Suprapubic skin (tissue), 4 donors: ENCODE measurements around the gene AFG1L. TPM values are rescaled to one million over a fixed set of nuclear protein-coding genes. Genes with fewer than 3 reads are reported as not detected.
"Not testable (repeated sequence)": the region's sequence is repeated elsewhere in the genome, so short reads cannot be mapped to it uniquely, and the experiment has no call there.

Experiments
- DNase-seq, 2 donors: peaks; one replicate each; pipeline ENCODE4 v3.0.0-alpha.2; 2019; ENCODE audit warnings: low spot score in 2 of 2
- H3K27ac ChIP-seq: fragments of 200-600 bp; sonication (generic); one replicate; pipeline ENCODE4 v1.5.1; 2019
- H3K27me3 ChIP-seq: fragments of 200-600 bp; sonication (generic); one replicate; pipeline ENCODE4 v1.5.1; 2019
- H3K36me3 ChIP-seq: fragments of 200-600 bp; sonication (generic); one replicate; pipeline ENCODE4 v1.5.1; 2019
- H3K4me1 ChIP-seq: fragments of 200-600 bp; sonication (generic); one replicate; pipeline ENCODE4 v1.5.1; 2019
- H3K4me3 ChIP-seq: fragments of 200-600 bp; sonication (generic); one replicate; pipeline ENCODE4 v1.5.1; 2019; ENCODE audit warnings: mild to moderate bottlenecking
- H3K9me3 ChIP-seq: fragments of 200-600 bp; sonication (generic); one replicate; pipeline ENCODE4 v1.5.1; 2019
- CTCF ChIP-seq, 2 donors: fragments of 200-600 bp in 1 of 2; fragments of 450-650 bp in 1 of 2; sonication (generic) in 1 of 2; IDR thresholded peaks; one replicate each; pipeline ENCODE4 v1.5.1; 2016 to 2019; ENCODE audit warnings: antibody characterized with exemption in 2 of 2, mild to moderate bottlenecking in 1 of 2, moderate library complexity in 1 of 2
- EP300 ChIP-seq: sonication (generic); formaldehyde crosslinking; IDR thresholded peaks from one replicate; pipeline ENCODE4 v1.6.1; 2017; ENCODE audit warnings: antibody characterized with exemption
- POLR2A ChIP-seq, 2 donors: fragments of 450-650 bp; IDR thresholded peaks; one replicate each; pipeline ENCODE4 v1.6.1; 2017; ENCODE audit warnings: antibody characterized with exemption in 2 of 2, mild to moderate bottlenecking in 2 of 2, moderate library complexity in 2 of 2
- POLR2AphosphoS5 ChIP-seq, 3 donors: sonication (generic); formaldehyde crosslinking; IDR thresholded peaks; one replicate each; pipeline ENCODE4 v1.6.1; 2017; ENCODE audit warnings: antibody characterized with exemption in 3 of 3
- WGBS: methylation state at CpG from one replicate; pipeline ENCODE4 v1.1.5; 2018; 5-methylcytosine and 5-hydroxymethylcytosine counted together
- total RNA-seq, 4 donors: library from RNA; depleted of rRNA; stranded (reverse); fragments of >200 nt; gene quantifications; one replicate each; pipeline ENCODE4 v1.1.0, GENCODE V29; 2016

AFG1L gene
- total RNA-seq, 4 donors from 2014 or later = 1.3 to 7.4 (median 3.0) TPM

DNA sequence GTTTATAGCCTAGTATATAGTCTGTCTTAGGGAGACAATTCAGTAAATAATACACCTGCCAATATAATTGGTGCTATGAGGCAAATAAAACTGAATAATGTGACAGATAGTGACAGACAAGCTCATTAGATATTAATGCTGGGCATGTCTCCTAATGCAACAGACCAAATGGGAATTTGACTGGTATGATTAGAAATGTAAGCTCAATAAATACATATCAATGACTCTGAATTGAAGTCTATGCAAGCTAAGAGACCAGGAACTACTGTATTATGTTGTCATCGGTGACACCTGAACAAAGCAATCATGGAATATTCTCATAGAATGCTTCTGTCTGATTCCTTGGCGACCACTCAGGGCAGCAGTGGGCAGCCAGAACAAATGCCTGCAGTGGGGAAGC, 31.5 kb upstream of the AFG1L start:
- Histone ChIP-seq H3K36me3 (no peaks in the 10 kb centered on the region), H3K4me1 (peaks cover 18% of the 10 kb centered on the region), H3K9me3 (no peaks in the 10 kb centered on the region), H3K27me3 (no peaks in the 10 kb centered on the region), H3K4me3 (no peak overlapping the region), H3K27ac (no peak overlapping the region)
- WGBS = 82% methylated on average over 2 of the region's 2 CpGs
- DNase-seq = no peak
- TF ChIP-seq EP300 = no peak
- no peak for TF ChIP-seq POLR2AphosphoS5 (IDR thresholded peaks at IDR 0.05)
- no peak for TF ChIP-seq CTCF (IDR thresholded peaks at IDR 0.05)
- TF ChIP-seq POLR2A (IDR thresholded peaks at IDR 0.05) = no peak

DNA sequence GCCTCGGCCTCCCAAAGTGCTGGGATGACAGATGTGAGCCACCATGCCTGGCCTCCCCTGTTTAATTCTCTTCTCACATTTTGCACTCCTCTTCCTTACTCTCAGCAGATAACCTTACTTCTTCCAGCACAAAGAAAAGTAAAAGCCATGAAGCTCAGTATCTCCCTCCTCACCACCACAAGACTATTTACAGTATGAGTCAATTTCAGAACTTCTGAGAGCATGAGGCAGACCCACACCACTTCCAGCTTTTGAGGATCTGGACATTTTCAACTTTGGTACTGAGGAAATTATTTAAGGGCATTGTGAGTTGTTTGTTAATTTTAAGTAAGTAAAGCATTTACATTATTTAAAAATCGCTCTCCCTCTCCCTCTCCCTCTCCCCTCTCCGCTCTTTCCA, 26.0 kb upstream of the AFG1L start:
- Histone ChIP-seq H3K27me3 (no peaks in the 10 kb centered on the region), H3K27ac (no peak overlapping the region), H3K4me1 (no peaks in the 10 kb centered on the region), H3K36me3 (no peaks in the 10 kb centered on the region), H3K9me3 (no peaks in the 10 kb centered on the region), H3K4me3 (no peak overlapping the region)
- no peak for TF ChIP-seq POLR2A (IDR thresholded peaks at IDR 0.05)
- no peak for TF ChIP-seq CTCF (IDR thresholded peaks at IDR 0.05)
- no peak for TF ChIP-seq EP300
- TF ChIP-seq POLR2AphosphoS5 (IDR thresholded peaks at IDR 0.05) = no peak
- no peak for DNase-seq
- 95% methylated on average over 3 of the region's 3 CpGs for WGBS

DNA sequence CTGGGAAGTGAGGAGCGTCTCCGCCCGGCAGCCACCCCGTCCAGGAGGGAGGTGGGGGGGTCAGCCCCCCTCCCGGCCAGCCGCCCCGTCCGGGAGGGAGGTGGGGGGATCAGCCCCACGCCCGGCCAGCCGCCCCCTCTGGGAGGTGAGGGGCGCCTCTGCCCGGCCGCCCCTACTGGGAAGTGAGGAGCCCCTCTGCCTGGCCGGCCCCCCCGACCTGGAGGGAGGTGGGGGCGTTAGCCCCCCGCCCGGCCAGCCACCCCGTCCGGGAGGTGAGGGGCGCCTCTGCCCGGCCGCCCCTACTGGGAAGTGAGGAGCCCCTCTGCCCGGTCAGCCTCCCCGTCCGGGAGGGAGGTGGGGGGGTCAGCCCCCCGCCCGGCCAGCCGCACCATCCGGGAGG, 24.9 kb upstream of the AFG1L start:
- not testable (repeated sequence) for H3K4me1 ChIP-seq, H3K27ac ChIP-seq, H3K9me3 ChIP-seq, H3K36me3 ChIP-seq, H3K4me3 ChIP-seq, DNase-seq, H3K27me3 ChIP-seq
- WGBS = no CpG with 5 or more reads among the region's 31 CpGs

DNA sequence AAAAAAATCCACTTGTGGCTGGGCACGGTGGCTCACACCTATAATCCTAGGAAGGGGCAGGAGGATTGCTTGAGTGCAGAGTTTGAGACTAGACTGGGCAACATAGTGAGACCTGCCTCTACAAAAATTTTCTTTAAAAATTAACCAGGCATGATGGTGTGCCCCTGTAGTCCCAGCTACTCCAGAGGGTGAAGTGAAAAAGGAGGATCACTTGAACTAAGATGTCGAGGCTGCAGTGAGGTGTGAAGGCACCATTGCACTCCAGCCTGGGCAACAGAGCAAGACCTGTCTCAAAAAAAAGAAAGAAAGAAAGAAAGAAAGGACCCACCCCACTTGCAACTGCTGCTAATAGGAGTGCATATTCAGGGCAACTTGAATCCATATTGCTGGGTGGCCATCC, 20.3 kb upstream of the AFG1L start:
- Histone ChIP-seq H3K36me3 (no peaks in the 10 kb centered on the region), H3K4me3 (no peak overlapping the region), H3K4me1 (no peaks in the 10 kb centered on the region), H3K27ac (no peak overlapping the region), H3K27me3 (no peaks in the 10 kb centered on the region), H3K9me3 (no peaks in the 10 kb centered on the region)
- TF ChIP-seq EP300 = no peak
- DNase-seq = no peak
- 85% methylated on average over 2 of the region's 2 CpGs for WGBS

- Histone ChIP-seq H3K9me3 (no peaks in the 10 kb centered on the region), H3K27me3 (no peaks in the 10 kb centered on the region), H3K4me3 (no peak overlapping the region), H3K36me3 (no peaks in the 10 kb centered on the region), H3K27ac (no peak overlapping the region), H3K4me1 (no peaks in the 10 kb centered on the region)
- DNase-seq = no peak
- 71% methylated on average over 2 of the region's 2 CpGs for WGBS
- TF ChIP-seq POLR2AphosphoS5 (IDR thresholded peaks at IDR 0.05) = no peak
- no peak for TF ChIP-seq POLR2A (IDR thresholded peaks at IDR 0.05)
- TF ChIP-seq EP300 = no peak
- no peak for TF ChIP-seq CTCF (IDR thresholded peaks at IDR 0.05)
Observed at GRCh38 chr6:108275976-108276375, 18.9 kb upstream of the AFG1L start.

GRCh38 chr6:108277295-108277694, 17.6 kb upstream of the AFG1L start:
- DNase-seq = no peak
- H3K36me3 ChIP-seq = no peaks in the 10 kb centered on the region
- no peaks in the 10 kb centered on the region for H3K9me3 ChIP-seq
- H3K4me1 ChIP-seq = no peaks in the 10 kb centered on the region
- no peak for TF ChIP-seq POLR2A (IDR thresholded peaks at IDR 0.05)
- H3K27ac ChIP-seq = no peak overlapping the region
- no peak overlapping the region for H3K4me3 ChIP-seq
- no peaks in the 10 kb centered on the region for H3K27me3 ChIP-seq
- WGBS = 100% methylated on average over 1 of the region's 1 CpG

GRCh38 chr6:108277831-108278230, 17.0 kb upstream of the AFG1L start:
- TF ChIP-seq EP300 = no peak
- TF ChIP-seq POLR2A (IDR thresholded peaks at IDR 0.05) = no peak
- no peak for TF ChIP-seq CTCF (IDR thresholded peaks at IDR 0.05)
- no peak for TF ChIP-seq POLR2AphosphoS5 (IDR thresholded peaks at IDR 0.05)
- H3K4me1 ChIP-seq = no peaks in the 10 kb centered on the region
- no peak overlapping the region for H3K27ac ChIP-seq
- H3K4me3 ChIP-seq = no peak overlapping the region
- DNase-seq = no peak
- H3K9me3 ChIP-seq = no peaks in the 10 kb centered on the region
- WGBS = 92% methylated on average over 4 of the region's 4 CpGs
- no peaks in the 10 kb centered on the region for H3K27me3 ChIP-seq
- H3K36me3 ChIP-seq = no peaks in the 10 kb centered on the region
